Upper lobe of left lung (tissue), 4 donors: ENCODE measurements around the gene DACT2.

ENCODE experiments used
- EP300 ChIP-seq, 4 donors: sonication (generic); formaldehyde crosslinking; IDR thresholded peaks; one replicate each; pipeline ENCODE4 v1.5.1; 2017; ENCODE audit warnings: antibody characterized with exemption in 4 of 4, control low read depth in 2 of 4
- POLR2A ChIP-seq, 4 donors: fragments of 450-650 bp; IDR thresholded peaks; one replicate each; pipeline ENCODE4 v1.5.1; 2016 to 2017; ENCODE audit warnings: antibody characterized with exemption in 4 of 4, mild to moderate bottlenecking in 2 of 4
- TF ChIP-seq, protein P1 (sequence below), 6 experiments: fragments of 450-650 bp in 4 of 6; fragments of 200-600 bp in 2 of 6; sonication (generic) in 2 of 6; IDR thresholded peaks; one replicate each; pipeline ENCODE4 v1.5.1; 2016 to 2019; ENCODE audit warnings: antibody characterized with exemption in 6 of 6

GRCh38 chr6:168272415-168273325, 46.9 kb downstream of the DACT2 start:
- TF ChIP-seq, protein P1, sequence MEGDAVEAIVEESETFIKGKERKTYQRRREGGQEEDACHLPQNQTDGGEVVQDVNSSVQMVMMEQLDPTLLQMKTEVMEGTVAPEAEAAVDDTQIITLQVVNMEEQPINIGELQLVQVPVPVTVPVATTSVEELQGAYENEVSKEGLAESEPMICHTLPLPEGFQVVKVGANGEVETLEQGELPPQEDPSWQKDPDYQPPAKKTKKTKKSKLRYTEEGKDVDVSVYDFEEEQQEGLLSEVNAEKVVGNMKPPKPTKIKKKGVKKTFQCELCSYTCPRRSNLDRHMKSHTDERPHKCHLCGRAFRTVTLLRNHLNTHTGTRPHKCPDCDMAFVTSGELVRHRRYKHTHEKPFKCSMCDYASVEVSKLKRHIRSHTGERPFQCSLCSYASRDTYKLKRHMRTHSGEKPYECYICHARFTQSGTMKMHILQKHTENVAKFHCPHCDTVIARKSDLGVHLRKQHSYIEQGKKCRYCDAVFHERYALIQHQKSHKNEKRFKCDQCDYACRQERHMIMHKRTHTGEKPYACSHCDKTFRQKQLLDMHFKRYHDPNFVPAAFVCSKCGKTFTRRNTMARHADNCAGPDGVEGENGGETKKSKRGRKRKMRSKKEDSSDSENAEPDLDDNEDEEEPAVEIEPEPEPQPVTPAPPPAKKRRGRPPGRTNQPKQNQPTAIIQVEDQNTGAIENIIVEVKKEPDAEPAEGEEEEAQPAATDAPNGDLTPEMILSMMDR (IDR thresholded peaks at IDR 0.05), result no peak
- TF ChIP-seq EP300 (IDR thresholded peaks at IDR 0.05) (no peak), POLR2A (IDR thresholded peaks at IDR 0.05) (no peak)
